HCT116 (cell line): ENCODE results near the gene FAM193B. TPM values are rescaled to one million over a fixed set of nuclear protein-coding genes. Genes with fewer than 3 reads are reported as not detected.

Experiments used
- ATAC-seq: fragments of 200-7000 bp; cut with Tn5 transposase; 2 replicates; pipeline ENCODE4 v1.9.1; 2020; ENCODE audit warnings: mild to moderate bottlenecking, moderate library complexity
- BruUV-seq: library from RNA; stranded (reverse); fragments of 400-500 nt; replicated peaks from 2 replicates; lab custom pipeline; 2021; lab: Mats Ljungman, UMichigan
- CTCF ChIA-PET: fragments of 300-600 bp; sonication (Branson Sonifier 250); formaldehyde crosslinking; loops from one replicate; lab custom pipeline; 2021; ENCODE audit warnings: antibody characterized with exemption; lab: Charles Lee
- POLR2A ChIA-PET: fragments of 300-600, 350-600 bp; sonication (Branson Sonifier 250); formaldehyde crosslinking; loops from one replicate; lab custom pipeline; 2021; ENCODE audit warnings: antibody characterized with exemption; lab: Charles Lee
- RAD21 ChIA-PET, 2 experiments: fragments of 300-600 bp; sonication (Branson Sonifier 250); formaldehyde crosslinking; loops; one replicate each; lab custom pipeline; 2023; ENCODE audit warnings: low total read pairs in 2 of 2; ENCODE audit not compliant: uncharacterized antibody in 2 of 2, unreplicated experiment in 2 of 2, low non-redundant PET in 1 of 2; lab: Charles Lee
- DNase-seq: peaks from one replicate; pipeline ENCODE4 v3.0.0-alpha.2; 2010; ENCODE audit warnings: low read depth, low spot score
- H2AFZ ChIP-seq: fragments of 200-600 bp; shearing (Covaris generic), sonication (generic); 2 replicates; pipeline ENCODE4 v1.6.1; 2017; ENCODE audit warnings: low read depth, mixed run types, mixed read lengths, antibody characterized with exemption, low read length; ENCODE audit not compliant: poor library complexity, severe bottlenecking
- H3K27ac ChIP-seq: 2 replicates; pipeline ENCODE4 v1.5.1; 2012; ENCODE audit warnings: low read depth, low read length
- H3K27me3 ChIP-seq: fragments of 200-600 bp; sonication (generic); 2 replicates; pipeline ENCODE4 v1.6.1; 2016; ENCODE audit warnings: mixed run types, low read length, mixed read lengths; ENCODE audit not compliant: insufficient read depth
- H3K36me3 ChIP-seq, 2 experiments: fragments of 200-500 bp in 1 of 2; fragments of 200-600 bp in 1 of 2; sonication (Bioruptor generic) in 1 of 2; sonication (generic) in 1 of 2; 2 replicates each; pipeline versions ENCODE4 v1.5.1 to v1.6.1; 2014 to 2016; ENCODE audit warnings: low read length in 2 of 2, inconsistent platforms in 1 of 2, mixed read lengths in 1 of 2, mixed run types in 1 of 2; ENCODE audit not compliant: insufficient read depth in 2 of 2, control insufficient read depth in 1 of 2
- H3K4me1 ChIP-seq, 2 experiments: fragments of 200-600 bp in 1 of 2; sonication (generic) in 1 of 2; 2 replicates each; pipeline versions ENCODE4 v1.5.1 to v1.6.1; 2012 to 2017; ENCODE audit warnings: low read length in 2 of 2, inconsistent platforms in 1 of 2, mild to moderate bottlenecking in 1 of 2, mixed read lengths in 1 of 2, mixed run types in 1 of 2, moderate library complexity in 1 of 2; ENCODE audit not compliant: insufficient read depth in 2 of 2, control insufficient read depth in 1 of 2
- H3K4me2 ChIP-seq: fragments of 200-600 bp; sonication (generic); 2 replicates; pipeline ENCODE4 v1.6.1; 2017; ENCODE audit warnings: mixed run types, low read length, mixed read lengths
- H3K4me3 ChIP-seq, 2 experiments: fragments of 200-600 bp in 1 of 2; sonication (generic) in 1 of 2; replicated peaks in 1 of 2; 2 replicates each; pipeline ENCODE4 v1.5.1; 2011 to 2016; ENCODE audit warnings: low read length in 2 of 2, control low read depth in 1 of 2, low read depth in 1 of 2, mild to moderate bottlenecking in 1 of 2, mixed read lengths in 1 of 2, mixed run types in 1 of 2
- H3K79me2 ChIP-seq: fragments of 200-600 bp; sonication (generic); 2 replicates; pipeline ENCODE4 v1.6.1; 2017; ENCODE audit warnings: mild to moderate bottlenecking, mixed run types, low read length, moderate library complexity, mixed read lengths; ENCODE audit not compliant: insufficient read depth
- H3K9ac ChIP-seq: fragments of 200-600 bp; sonication (generic); 2 replicates; pipeline ENCODE4 v1.6.1; 2016; ENCODE audit warnings: low read length, mixed read lengths
- H3K9me2 ChIP-seq: fragments of 200-600 bp; sonication (generic), shearing (Covaris generic); 2 replicates; pipeline ENCODE4 v1.6.1; 2017; ENCODE audit warnings: mixed run types, mild to moderate bottlenecking, moderate library complexity; ENCODE audit not compliant: insufficient read depth
- H3K9me3 ChIP-seq, 2 experiments: fragments of 200-500 bp in 1 of 2; fragments of 200-600 bp in 1 of 2; sonication (Bioruptor generic) in 1 of 2; sonication (generic) in 1 of 2; 2 replicates each; pipeline ENCODE4 v1.6.1; 2014 to 2017; ENCODE audit warnings: low read length in 2 of 2, mixed read lengths in 2 of 2, inconsistent platforms in 1 of 2, low read depth in 1 of 2, mild to moderate bottlenecking in 1 of 2, mixed run types in 1 of 2, moderate library complexity in 1 of 2; ENCODE audit not compliant: control insufficient read depth in 1 of 2, insufficient read depth in 1 of 2
- H4K20me1 ChIP-seq: fragments of 200-600 bp; sonication (generic), shearing (Covaris generic); 2 replicates; pipeline ENCODE4 v1.6.1; 2017; ENCODE audit warnings: mixed run types, mild to moderate bottlenecking, moderate library complexity; ENCODE audit not compliant: insufficient read depth
- CBX3 ChIP-seq: IDR thresholded peaks from 2 replicates; pipeline ENCODE4 v1.6.1; 2012; ENCODE audit warnings: low read depth
- CEBPB ChIP-seq: IDR thresholded peaks from 2 replicates; pipeline ENCODE4 v1.6.1; 2012; ENCODE audit warnings: low read depth
- EGR1 ChIP-seq: IDR thresholded peaks from 2 replicates; pipeline ENCODE4 v1.6.1; 2012; ENCODE audit warnings: low read depth
- ELF1 ChIP-seq: IDR thresholded peaks from 2 replicates; pipeline ENCODE4 v1.6.1; 2012; ENCODE audit warnings: low read depth, borderline replicate concordance
- FOSL1 ChIP-seq: IDR thresholded peaks from 2 replicates; pipeline ENCODE4 v1.6.1; 2012; ENCODE audit warnings: low read depth
- POLR2A ChIP-seq: IDR thresholded peaks from 2 replicates; pipeline ENCODE4 v1.7.0; 2011; ENCODE audit warnings: borderline replicate concordance; ENCODE audit not compliant: insufficient read depth, insufficient read length; ENCODE audit errors: extremely low read depth
- RAD21 ChIP-seq: IDR thresholded peaks from 2 replicates; pipeline ENCODE4 v1.6.1; 2012; ENCODE audit warnings: low read depth, mild to moderate bottlenecking
- SIN3A ChIP-seq: IDR thresholded peaks from 2 replicates; pipeline ENCODE4 v1.6.1; 2012; ENCODE audit warnings: low read depth
- SRF ChIP-seq: IDR thresholded peaks from 2 replicates; pipeline ENCODE4 v1.6.1; 2012; ENCODE audit warnings: low read depth
- YY1 ChIP-seq: IDR thresholded peaks from 2 replicates; pipeline ENCODE4 v1.6.1; 2011; ENCODE audit warnings: low read length, low read depth, moderate library complexity, mild to moderate bottlenecking; ENCODE audit not compliant: insufficient replicate concordance; ENCODE audit errors: extremely low read depth
- ZFX ChIP-seq: fragments of 450-650 bp; IDR thresholded peaks from 2 replicates; pipeline ENCODE4 v1.6.1; 2017
- intact Hi-C: fragments of 100-400 bp; cut with micrococcal nuclease; formaldehyde crosslinking; loops from 2 replicates; pipeline ENCODE4 v1.10.0; 2022
- total RNA-seq: library from RNA; stranded (reverse); gene quantifications from one replicate; pipeline ENCODE4 v1.2.1, GENCODE V29; 2021; ENCODE audit not compliant: unreplicated experiment

Gene FAM193B
- total RNA-seq, 1 experiment from 2014 or later: 54.0 TPM

GRCh38 chr5:177511181-177511580 is 43.2 kb downstream of the FAM193B start:
- no peaks in the 10 kb centered on the region for H3K27me3 ChIP-seq
- no peak for DNase-seq
- intact Hi-C loops: no loop called here
- no peak for TF ChIP-seq YY1
- TF ChIP-seq RAD21: no peak
- no peak for TF ChIP-seq EGR1
- H3K27ac ChIP-seq: no peak overlapping the region
- no peaks in the 10 kb centered on the region for H3K9me2 ChIP-seq
- no peak overlapping the region for H2AFZ ChIP-seq
- H3K9ac ChIP-seq: no peak overlapping the region
- peaks cover 5 to 12% of the 10 kb centered on the region in 2 experiments; a peak in 3 of 4 replicates for H3K4me1 ChIP-seq
- ChIA-PET POLR2A (no interaction called here), CTCF (no interaction called here), RAD21 (no interaction called here)
- H3K4me3 ChIP-seq: no peak overlapping the region
- no peaks in the 10 kb centered on the region for H4K20me1 ChIP-seq
- no peak for ATAC-seq
- H3K36me3 ChIP-seq: peaks cover 27 to 55% of the 10 kb centered on the region in 2 experiments; a peak in 3 of 4 replicates
- H3K79me2 ChIP-seq: peaks cover 20% of the 10 kb centered on the region
- no TSS peak for BruUV-seq
- no peaks in the 10 kb centered on the region for H3K9me3 ChIP-seq
- H3K4me2 ChIP-seq: no peak overlapping the region

- intact Hi-C loops: no loop called here
- no peaks in the 10 kb centered on the region for H3K9me3 ChIP-seq
- DNase-seq: no peak
- ATAC-seq: no peak
- TF ChIP-seq SIN3A (no peak), ZFX (no peak), CEBPB (no peak), FOSL1 (no peak), YY1 (no peak), ELF1 (no peak), POLR2A (no peak), CBX3 (no peak), SRF (no peak)
- BruUV-seq: no TSS peak
- no peak overlapping the region for H3K27ac ChIP-seq
- no peaks in the 10 kb centered on the region for H3K27me3 ChIP-seq
- H3K9me2 ChIP-seq: no peaks in the 10 kb centered on the region
- H3K4me1 ChIP-seq: peaks cover under 1 to 7% of the 10 kb centered on the region in 2 experiments; a peak in 3 of 4 replicates
- RAD21 ChIA-PET: no interaction called here
- no peak overlapping the region for H3K4me2 ChIP-seq
- no peaks in the 10 kb centered on the region for H4K20me1 ChIP-seq
- POLR2A ChIA-PET: no interaction called here
- H3K79me2 ChIP-seq: peaks cover 14% of the 10 kb centered on the region
- CTCF ChIA-PET: no interaction called here
- peaks cover 27 to 50% of the 10 kb centered on the region in 2 experiments; a peak in 3 of 4 replicates for H3K36me3 ChIP-seq
- no peak overlapping the region for H3K4me3 ChIP-seq
- no peak overlapping the region for H3K9ac ChIP-seq
- no peak overlapping the region for H2AFZ ChIP-seq
Measured at GRCh38 chr5:177510567-177511053, 43.8 kb downstream of the FAM193B start.
